Measurements from ENCODE around the gene DHRS3.
A peak's percentile ranks its signal among the peaks of the same experiment; 100 is the strongest.
"Not testable (repeated sequence)": the region's sequence is repeated elsewhere in the genome, so short reads cannot be mapped to it uniquely, and the experiment has no call there.

Gene DHRS3

DNA sequence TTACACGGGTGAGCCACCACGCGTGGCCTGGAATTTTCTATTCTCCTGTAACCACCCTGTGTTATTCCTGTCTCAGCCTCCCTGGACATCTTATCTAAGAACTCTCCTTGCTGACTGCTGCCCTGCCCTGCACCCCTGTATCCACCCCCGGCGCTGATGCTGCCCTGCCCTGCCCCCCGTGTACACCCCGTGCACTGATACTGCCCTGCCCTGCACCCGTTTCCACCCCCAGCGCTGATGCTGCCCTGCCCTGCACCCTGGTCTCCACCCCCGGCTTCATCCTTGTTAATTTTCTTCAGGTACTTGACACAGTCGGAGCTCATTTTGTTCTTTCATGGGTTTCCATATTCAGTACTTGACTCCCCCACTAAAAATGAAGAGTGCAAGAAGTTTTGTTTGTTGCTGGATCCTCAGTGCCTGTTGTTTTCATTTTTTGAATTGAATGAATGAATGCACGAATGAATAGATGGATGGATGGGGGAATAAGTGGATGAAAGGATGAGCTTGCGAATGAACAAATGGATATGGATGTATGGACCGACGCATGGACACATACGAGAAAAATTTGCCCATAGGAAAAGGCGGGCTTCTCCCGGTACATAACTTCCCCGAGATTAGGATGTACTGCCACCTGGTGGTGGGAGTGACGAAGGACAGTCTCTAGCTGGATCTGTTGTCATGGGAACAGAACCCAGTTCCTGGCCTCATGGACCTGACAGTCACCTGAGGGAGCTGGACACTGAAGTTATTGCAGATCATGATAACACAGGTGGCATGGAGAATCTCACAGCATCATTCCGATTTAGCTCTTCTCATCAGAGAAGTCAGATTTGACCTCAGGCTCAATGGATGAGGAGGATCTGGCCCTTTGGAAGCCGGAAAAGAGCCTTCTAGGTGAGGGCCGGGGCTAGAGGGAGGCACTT, 40.8 kb upstream of the DHRS3 start:
- peaks cover 1% of the 10 kb centered on the region; the same call in 1 of the 2 replicates for H3K27me3 ChIP-seq (replicated peaks; ENCODE audit: control insufficient read depth, insufficient read depth, low read length)
- DNase-seq (ENCODE audit: extremely low read depth, insufficient read length), result no peak
- H3K4me3 ChIP-seq (replicated peaks; ENCODE audit: low read depth, low read length), result no peak overlapping the region
- no peaks in the 10 kb centered on the region for H3K36me3 ChIP-seq (ENCODE audit: control insufficient read depth, insufficient read depth, low read length)
- TF ChIP-seq, protein P1, sequence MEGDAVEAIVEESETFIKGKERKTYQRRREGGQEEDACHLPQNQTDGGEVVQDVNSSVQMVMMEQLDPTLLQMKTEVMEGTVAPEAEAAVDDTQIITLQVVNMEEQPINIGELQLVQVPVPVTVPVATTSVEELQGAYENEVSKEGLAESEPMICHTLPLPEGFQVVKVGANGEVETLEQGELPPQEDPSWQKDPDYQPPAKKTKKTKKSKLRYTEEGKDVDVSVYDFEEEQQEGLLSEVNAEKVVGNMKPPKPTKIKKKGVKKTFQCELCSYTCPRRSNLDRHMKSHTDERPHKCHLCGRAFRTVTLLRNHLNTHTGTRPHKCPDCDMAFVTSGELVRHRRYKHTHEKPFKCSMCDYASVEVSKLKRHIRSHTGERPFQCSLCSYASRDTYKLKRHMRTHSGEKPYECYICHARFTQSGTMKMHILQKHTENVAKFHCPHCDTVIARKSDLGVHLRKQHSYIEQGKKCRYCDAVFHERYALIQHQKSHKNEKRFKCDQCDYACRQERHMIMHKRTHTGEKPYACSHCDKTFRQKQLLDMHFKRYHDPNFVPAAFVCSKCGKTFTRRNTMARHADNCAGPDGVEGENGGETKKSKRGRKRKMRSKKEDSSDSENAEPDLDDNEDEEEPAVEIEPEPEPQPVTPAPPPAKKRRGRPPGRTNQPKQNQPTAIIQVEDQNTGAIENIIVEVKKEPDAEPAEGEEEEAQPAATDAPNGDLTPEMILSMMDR (IDR thresholded peaks at IDR 0.05; ENCODE audit: insufficient read depth, low read length, poor library complexity, severe bottlenecking), result peak; percentile 86

DNA sequence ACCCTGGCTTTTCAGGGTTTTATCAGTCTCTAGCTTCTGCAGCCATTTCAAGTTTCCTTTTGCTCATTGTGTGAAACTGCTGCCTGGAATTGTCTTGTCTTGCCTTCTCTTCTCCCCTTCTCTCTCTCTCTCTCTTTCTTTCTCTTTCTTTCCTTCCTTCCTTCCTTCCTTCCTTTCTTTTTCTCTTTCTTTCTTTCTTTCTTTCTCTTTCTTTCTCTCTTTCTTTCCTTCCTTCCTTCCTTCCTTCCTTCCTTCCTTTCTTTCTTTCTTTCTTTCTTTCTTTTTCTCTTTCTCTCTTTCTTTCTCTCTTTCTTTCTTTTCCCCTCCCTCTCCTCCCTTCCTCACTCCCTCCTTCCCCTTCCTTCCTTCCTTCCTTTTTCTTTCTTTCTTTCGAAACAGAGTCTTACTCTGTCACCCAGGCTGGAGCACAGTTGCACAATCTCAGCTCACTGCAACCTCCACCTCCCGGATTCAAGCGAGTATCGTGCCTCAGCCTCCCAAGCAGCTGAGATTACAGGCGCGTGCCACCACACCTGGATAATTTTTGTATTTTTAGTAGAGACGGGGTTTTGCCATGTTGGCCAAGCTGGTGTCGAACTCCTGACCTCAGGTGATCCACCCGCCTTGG, 40.0 kb upstream of the DHRS3 start:
- H3K36me3 ChIP-seq (ENCODE audit: control insufficient read depth, insufficient read depth, low read length); H3K4me3 ChIP-seq (replicated peaks; ENCODE audit: low read depth, low read length); H3K27me3 ChIP-seq (replicated peaks; ENCODE audit: control insufficient read depth, insufficient read depth, low read length); DNase-seq (ENCODE audit: extremely low read depth, insufficient read length): not testable (repeated sequence)

DNA sequence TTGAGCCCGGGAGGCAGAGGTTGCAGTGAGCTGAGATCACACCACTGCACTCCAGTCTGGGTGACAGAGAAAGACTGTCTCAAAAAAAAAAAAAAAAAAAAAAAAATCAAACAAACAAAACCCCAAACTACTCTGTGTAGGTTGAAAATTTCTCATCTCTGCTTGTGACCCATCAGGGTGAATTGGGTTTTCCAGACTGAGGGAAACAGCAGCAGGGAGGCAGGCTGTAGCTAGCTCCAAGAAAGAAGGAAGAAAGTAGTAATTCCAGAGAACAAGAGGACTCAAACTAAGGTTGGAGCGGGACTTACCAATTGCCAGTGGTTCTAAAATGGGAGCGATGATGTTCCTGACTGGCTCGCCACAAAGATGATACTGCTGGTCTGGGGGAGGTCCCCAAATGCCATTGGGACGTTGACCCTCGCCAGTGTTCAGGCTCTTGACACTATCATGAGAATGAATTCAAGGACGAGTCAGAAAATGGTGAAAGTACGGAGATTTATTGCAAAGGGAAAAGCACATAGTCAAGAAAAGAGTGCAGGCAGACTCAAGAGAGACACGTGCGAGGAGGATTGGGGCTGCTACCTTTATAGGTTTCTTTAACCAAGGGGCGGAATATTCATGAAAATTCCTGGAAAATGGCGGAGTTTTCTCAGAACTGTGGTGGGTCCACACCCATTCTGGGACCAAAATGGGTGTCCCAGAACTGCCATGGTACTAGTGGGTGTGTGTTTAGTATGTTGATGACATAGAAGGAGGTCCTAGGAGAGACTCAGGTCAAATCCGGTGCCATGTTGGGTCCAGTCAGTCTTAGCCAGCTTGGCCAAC, 39.3 kb upstream of the DHRS3 start:
- H3K27me3 ChIP-seq (replicated peaks; ENCODE audit: control insufficient read depth, insufficient read depth, low read length), result peaks cover 1% of the 10 kb centered on the region; the same call in 1 of the 2 replicates
- no peak for DNase-seq (ENCODE audit: extremely low read depth, insufficient read length)
- no peak overlapping the region for H3K4me3 ChIP-seq (replicated peaks; ENCODE audit: low read depth, low read length)
- TF ChIP-seq, protein P1 (IDR thresholded peaks at IDR 0.05; ENCODE audit: insufficient read depth, low read length, poor library complexity, severe bottlenecking), result no peak
- H3K36me3 ChIP-seq (ENCODE audit: control insufficient read depth, insufficient read depth, low read length), result no peaks in the 10 kb centered on the region

DNA sequence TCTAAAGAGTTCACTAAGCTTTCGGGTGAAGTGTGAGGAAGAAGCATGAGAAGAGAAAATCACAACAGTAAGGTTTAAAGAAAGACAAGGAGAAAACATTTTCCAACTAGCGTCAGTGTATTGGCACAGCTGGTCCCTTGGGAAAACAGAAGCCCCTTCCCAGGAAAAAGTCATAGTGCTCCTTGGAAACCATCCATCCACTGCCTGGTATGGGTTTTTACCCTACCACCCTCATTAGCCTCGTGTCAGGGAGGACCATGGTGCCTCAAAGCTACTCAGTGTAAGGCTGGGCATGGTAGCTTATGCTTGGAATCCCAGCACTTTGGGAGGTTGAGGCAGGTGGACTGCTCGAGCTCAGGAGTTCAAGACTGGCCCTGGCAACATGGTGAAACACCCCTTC, 38.6 kb upstream of the DHRS3 start:
- Histone ChIP-seq H3K36me3 (ENCODE audit: control insufficient read depth, insufficient read depth, low read length) (no peaks in the 10 kb centered on the region), H3K27me3 (replicated peaks; ENCODE audit: control insufficient read depth, insufficient read depth, low read length) (peaks cover 1% of the 10 kb centered on the region; the same call in 1 of the 2 replicates), H3K4me3 (replicated peaks; ENCODE audit: low read depth, low read length) (no peak overlapping the region)
- TF ChIP-seq, protein P1 (IDR thresholded peaks at IDR 0.05; ENCODE audit: insufficient read depth, low read length, poor library complexity, severe bottlenecking), result no peak
- DNase-seq (ENCODE audit: extremely low read depth, insufficient read length), result no peak

DNA sequence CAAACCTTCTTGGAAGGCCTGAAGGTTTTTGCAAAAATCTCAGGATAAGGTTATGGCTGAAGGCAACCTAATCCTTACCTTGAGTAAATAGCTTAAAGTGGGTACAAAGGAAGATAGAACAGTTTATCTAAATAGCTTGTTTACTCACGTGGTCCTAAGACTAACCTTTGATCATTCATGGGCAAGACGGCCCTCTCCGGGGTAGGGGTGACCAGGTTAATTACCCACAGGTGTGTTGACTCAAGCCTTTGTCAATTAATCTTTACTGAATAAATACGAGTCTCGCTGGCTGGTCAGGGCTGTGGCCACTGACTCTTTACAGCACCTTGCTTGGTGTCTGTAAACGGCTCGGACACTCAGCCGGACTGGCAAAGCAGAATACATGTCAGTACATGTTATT, 36.6 kb upstream of the DHRS3 start:
- Histone ChIP-seq H3K4me3 (replicated peaks; ENCODE audit: low read depth, low read length) (no peak overlapping the region), H3K27me3 (replicated peaks; ENCODE audit: control insufficient read depth, insufficient read depth, low read length) (peaks cover 1% of the 10 kb centered on the region; the same call in 1 of the 2 replicates), H3K36me3 (ENCODE audit: control insufficient read depth, insufficient read depth, low read length) (no peaks in the 10 kb centered on the region)
- TF ChIP-seq, protein P1 (IDR thresholded peaks at IDR 0.05; ENCODE audit: insufficient read depth, low read length, poor library complexity, severe bottlenecking), result no peak
- no peak for DNase-seq (ENCODE audit: extremely low read depth, insufficient read length)
